ENCODE data around the gene ARHGAP33.

- TF ChIP-seq CTCF (conservative IDR thresholded peaks at IDR 0.05 in 1 of 2, IDR thresholded peaks at IDR 0.05 in 1 of 2; ENCODE audit: low read depth in 1 of 2, low read length in 2 of 2) (no peak), EZH2 (IDR thresholded peaks at IDR 0.05; ENCODE audit: low read length, missing control alignments) (no peak)
These were observed 22.3 kb downstream of the ARHGAP33 start for GRCh38 chr19:35797663-35798062.
